B cell (primary cell): Measurements from ENCODE around the gene DAGLB. TPM values are rescaled to one million over a fixed set of nuclear protein-coding genes. Genes with fewer than 3 reads are reported as not detected.
"Not testable (repeated sequence)": the region's sequence is repeated elsewhere in the genome, so short reads cannot be mapped to it uniquely, and the experiment has no call there.

Experiments
- ATAC-seq: fragments of 200-7000 bp; cut with Tn5 transposase; one replicate; pipeline ENCODE4 v1.10.0; 2021; ENCODE audit warnings: low read depth, mild to moderate bottlenecking, moderate number of reproducible peaks, moderate library complexity
- CTCF ChIA-PET: fragments of 350-600 bp; sonication (Branson Sonifier 250); formaldehyde crosslinking; loops from one replicate; lab custom pipeline; 2021; ENCODE audit warnings: antibody characterized with exemption, inconsistent platforms; lab: Charles Lee
- POLR2A ChIA-PET: fragments of 350-600 bp; sonication (Branson Sonifier 250); formaldehyde crosslinking; loops from one replicate; lab custom pipeline; 2021; ENCODE audit warnings: antibody characterized with exemption; lab: Charles Lee
- DNase-seq: peaks from one replicate; pipeline ENCODE4 v3.0.0; 2013
- H2AFZ ChIP-seq: 2 replicates; pipeline ENCODE4 v1.6.1; 2012; ENCODE audit warnings: mild to moderate bottlenecking, low read depth, low read length; ENCODE audit not compliant: insufficient read depth, poor library complexity, severe bottlenecking
- H3K27ac ChIP-seq, 2 donors: 1 replicate in 1 of 2; 2 replicates in 1 of 2; pipeline ENCODE4 v1.5.1; 2012 to 2013; ENCODE audit warnings: low read length in 2 of 2, mild to moderate bottlenecking in 2 of 2, moderate library complexity in 1 of 2
- H3K27me3 ChIP-seq, 4 experiments: fragments of 200-600 bp in 1 of 4; sonication (generic) in 1 of 4; replicated peaks in 1 of 4; 1 replicate in 2 of 4; 2 replicates in 2 of 4; pipeline versions ENCODE4 v1.6.1 to v1.7.0; 2013 to 2016; ENCODE audit warnings: low read length in 3 of 4, mild to moderate bottlenecking in 2 of 4, mixed read lengths in 1 of 4, moderate library complexity in 1 of 4; ENCODE audit not compliant: insufficient read depth in 4 of 4, control insufficient read depth in 3 of 4; ENCODE audit errors: control extremely low read depth in 1 of 4
- H3K36me3 ChIP-seq, 2 experiments: replicated peaks in 1 of 2; 1 replicate in 1 of 2; 2 replicates in 1 of 2; pipeline versions ENCODE4 v1.6.1 to v1.7.1; 2013; ENCODE audit warnings: low read length in 1 of 2; ENCODE audit not compliant: insufficient read depth in 2 of 2, control insufficient read depth in 1 of 2; ENCODE audit errors: control extremely low read depth in 1 of 2, extremely low read depth in 1 of 2
- H3K4me1 ChIP-seq, 2 donors: fragments of 200-600 bp in 1 of 2; sonication (generic) in 1 of 2; 1 replicate in 1 of 2; 2 replicates in 1 of 2; pipeline versions ENCODE4 v1.5.1 to v1.6.1; 2013 to 2017; ENCODE audit warnings: low read length in 2 of 2; ENCODE audit not compliant: control insufficient read depth in 2 of 2, insufficient read depth in 2 of 2
- H3K4me2 ChIP-seq: replicated peaks from 2 replicates; pipeline ENCODE3; 2012; ENCODE audit warnings: mild to moderate bottlenecking, low read depth, low read length; ENCODE audit not compliant: poor library complexity, severe bottlenecking
- H3K4me3 ChIP-seq, 5 experiments: fragments of 200-600 bp in 1 of 5; sonication (generic) in 1 of 5; 1 replicate in 3 of 5; 2 replicates in 2 of 5; pipeline versions ENCODE4 v1.5.1 to v1.7.0; 2011 to 2016; ENCODE audit warnings: low read length in 4 of 5, mild to moderate bottlenecking in 4 of 5, low read depth in 2 of 5, control low read depth in 1 of 5, moderate library complexity in 1 of 5; ENCODE audit not compliant: insufficient read depth in 1 of 5; ENCODE audit errors: control extremely low read depth in 1 of 5, extremely low read depth in 1 of 5
- H3K79me2 ChIP-seq: fragments of 200-600 bp; sonication (generic); one replicate; pipeline ENCODE4 v1.6.0; 2016; ENCODE audit warnings: low read length; ENCODE audit not compliant: control insufficient read depth, insufficient read depth
- H3K9ac ChIP-seq: fragments of 200-600 bp; sonication (generic); 2 replicates; pipeline ENCODE4 v1.6.1; 2017; ENCODE audit warnings: mild to moderate bottlenecking, low read length, moderate library complexity
- H3K9me3 ChIP-seq, 3 donors: one replicate each; pipeline versions ENCODE4 v1.6.1 to v1.7.1; 2013; ENCODE audit warnings: low read length in 2 of 3; ENCODE audit not compliant: control insufficient read depth in 2 of 3, insufficient read depth in 1 of 3; ENCODE audit errors: control extremely low read depth in 1 of 3
- H4K20me1 ChIP-seq: 2 replicates; pipeline ENCODE4 v1.6.0; 2012; ENCODE audit warnings: mild to moderate bottlenecking, low read length; ENCODE audit not compliant: insufficient read depth, control insufficient read depth, poor library complexity, severe bottlenecking
- H3K27ac Mint-ChIP-seq: one replicate; pipeline ENCODE4 v1.8.0; 2021; ENCODE audit warnings: mixed read lengths
- H3K27me3 Mint-ChIP-seq: one replicate; pipeline ENCODE4 v1.8.0; 2021; ENCODE audit warnings: mixed read lengths
- H3K4me1 Mint-ChIP-seq: one replicate; pipeline ENCODE4 v1.8.0; 2021; ENCODE audit warnings: mixed read lengths
- H3K4me3 Mint-ChIP-seq: one replicate; pipeline ENCODE4 v1.8.0; 2021; ENCODE audit warnings: mixed read lengths
- H3K9me3 Mint-ChIP-seq: one replicate; pipeline ENCODE4 v1.8.0; 2022; ENCODE audit warnings: mixed read lengths; ENCODE audit not compliant: insufficient read depth
- CTCF ChIP-seq: fragments of 200-600 bp; IDR thresholded peaks from one replicate; pipeline ENCODE4 v1.8.0; 2022; ENCODE audit warnings: antibody characterized with exemption, mild to moderate bottlenecking
- EZH2 ChIP-seq: IDR thresholded peaks from 2 replicates; pipeline ENCODE4 v1.6.1; 2012; ENCODE audit warnings: borderline replicate concordance, low read depth, mild to moderate bottlenecking, moderate library complexity, low read length; ENCODE audit not compliant: insufficient read depth, poor library complexity, severe bottlenecking
- whole genome bisulfite sequencing: methylation state at CpG from one replicate; pipeline ENCODE4 v1.1.5; 2013; ENCODE audit warnings: missing lambda C conversion rate; ENCODE audit not compliant: insufficient coverage; 5-methylcytosine and 5-hydroxymethylcytosine counted together
- intact Hi-C: fragments of 100-400 bp; cut with micrococcal nuclease; formaldehyde crosslinking; loops from one replicate; pipeline ENCODE4 v1.10.0; 2022
- polyA plus RNA-seq: library from polyadenylated mRNA; depleted of rRNA; stranded (reverse); fragments of >200 nt; gene quantifications from 2 replicates; pipeline ENCODE4 v1.2.3, GENCODE V29; 2012
- total RNA-seq, 2 donors: library from RNA; stranded (reverse); fragments of 120-200 nt in 1 of 2; gene quantifications; 1 replicate in 1 of 2; 2 replicates in 1 of 2; pipeline versions ENCODE4 v1.2.3 to v1.2.4, GENCODE V29; 2013 to 2022

Gene DAGLB
- total and polyA plus RNA-seq, 2 donors (not counting 1 experiment from before 2014, with no cell fraction given) = 25.2 to 29.6 TPM

DNA sequence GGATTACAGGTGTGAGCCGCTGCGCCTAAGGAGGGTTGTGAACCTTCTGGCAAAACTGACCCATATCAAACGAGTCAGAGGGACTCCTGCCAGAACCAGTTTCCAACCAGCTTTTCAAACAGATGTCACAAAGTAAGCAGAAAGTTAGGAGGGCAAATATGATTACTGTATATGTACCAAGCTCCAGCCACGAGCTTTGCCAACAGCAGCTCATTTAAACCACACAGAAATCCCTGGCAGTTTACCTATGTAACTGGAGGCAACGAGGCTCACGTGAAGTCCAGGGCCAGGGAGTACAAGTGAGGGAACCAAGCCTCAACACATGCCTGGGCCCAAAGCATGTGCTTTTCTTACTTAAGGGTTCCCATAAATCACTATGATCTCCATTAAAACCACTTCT is 12.5 kb upstream of the DAGLB start:
- Mint-ChIP-seq H3K4me3 (no peak overlapping the region), H3K27ac (no peak overlapping the region), H3K27me3 (no peaks in the 10 kb centered on the region), H3K4me1 (peaks cover 8% of the 10 kb centered on the region), H3K9me3 (no peaks in the 10 kb centered on the region)
- no peak overlapping the region for H3K9ac ChIP-seq
- ATAC-seq (no peak), DNase-seq (no peak)
- H3K79me2 ChIP-seq = no peaks in the 10 kb centered on the region
- peaks cover 0 to 6% of the 10 kb centered on the region in 2 donors for H3K4me1 ChIP-seq
- 91% methylated on average over 6 of the region's 6 CpGs for WGBS
- H3K27ac ChIP-seq = no peak overlapping the region
- no peak overlapping the region for H2AFZ ChIP-seq
- intact Hi-C loops = no loop called here
- no peak overlapping the region for H3K4me3 ChIP-seq
- TF ChIP-seq CTCF (no peak), EZH2 (no peak)
- H3K9me3 ChIP-seq = no peaks in the 10 kb centered on the region
- H4K20me1 ChIP-seq = no peaks in the 10 kb centered on the region
- ChIA-PET CTCF (no interaction called here), POLR2A (no interaction called here)
- H3K4me2 ChIP-seq = no peak overlapping the region
- H3K27me3 ChIP-seq = no peaks in the 10 kb centered on the region
- peaks cover 3 to 21% of the 10 kb centered on the region in 2 experiments for H3K36me3 ChIP-seq

- CTCF ChIA-PET, H3K27me3 Mint-ChIP-seq, H4K20me1 ChIP-seq, H3K4me1 ChIP-seq, H3K9ac ChIP-seq, H3K79me2 ChIP-seq, intact Hi-C loops, DNase-seq, POLR2A ChIA-PET, H3K9me3 Mint-ChIP-seq, H3K4me1 Mint-ChIP-seq, H3K4me3 Mint-ChIP-seq, ATAC-seq, H2AFZ ChIP-seq, H3K4me2 ChIP-seq, H3K27ac Mint-ChIP-seq, H3K4me3 ChIP-seq, H3K27ac ChIP-seq, H3K9me3 ChIP-seq, H3K27me3 ChIP-seq: not testable (repeated sequence)
- H3K36me3 ChIP-seq = peaks cover 3 to 21% of the 10 kb centered on the region in 2 experiments
- 86% methylated on average over 2 of the region's 3 CpGs for WGBS
Observed at GRCh38 chr7:6458676-6459075, 10.9 kb upstream of the DAGLB start.
